GM23248 (cell line): ENCODE measurements around the gene DNAI2. TPM values are rescaled to one million over a fixed set of nuclear protein-coding genes. Genes with fewer than 3 reads are reported as not detected.

Experiments
- DNase-seq: peaks from one replicate; pipeline ENCODE4 v3.0.0-alpha.2; 2015
- H2AFZ ChIP-seq: fragments of 200-600 bp; sonication (generic); 2 replicates; pipeline ENCODE4 v1.6.1; 2016; ENCODE audit warnings: antibody characterized with exemption
- H3F3A ChIP-seq: fragments of 200-600 bp; sonication (generic); 2 replicates; pipeline ENCODE4 v1.6.1; 2016; ENCODE audit warnings: mild to moderate bottlenecking, antibody characterized with exemption, mixed run types; ENCODE audit not compliant: insufficient read depth
- H3K27ac ChIP-seq: fragments of 200-600 bp; sonication (generic); 2 replicates; pipeline ENCODE4 v1.5.1; 2016; ENCODE audit warnings: mild to moderate bottlenecking
- H3K27me3 ChIP-seq: fragments of 200-600 bp; sonication (generic); replicated peaks from 2 replicates; pipeline ENCODE4 v1.6.1; 2016; ENCODE audit warnings: mild to moderate bottlenecking; ENCODE audit not compliant: insufficient read depth
- H3K36me3 ChIP-seq: fragments of 200-600 bp; sonication (generic); 2 replicates; pipeline ENCODE4 v1.6.1; 2016; ENCODE audit warnings: low read depth, mild to moderate bottlenecking
- H3K4me1 ChIP-seq: fragments of 200-600 bp; sonication (generic); 2 replicates; pipeline ENCODE4 v1.6.1; 2016; ENCODE audit warnings: mild to moderate bottlenecking; ENCODE audit not compliant: insufficient read depth
- H3K4me2 ChIP-seq: fragments of 200-600 bp; sonication (generic); one replicate; pipeline ENCODE4 v1.6.1; 2016; ENCODE audit warnings: mild to moderate bottlenecking; ENCODE audit not compliant: unreplicated experiment
- H3K4me3 ChIP-seq: fragments of 200-600 bp; sonication (generic); 2 replicates; pipeline ENCODE4 v1.5.1; 2016; ENCODE audit warnings: mild to moderate bottlenecking
- H3K79me2 ChIP-seq: fragments of 200-600 bp; sonication (generic); 2 replicates; pipeline ENCODE4 v1.6.1; 2016; ENCODE audit warnings: mild to moderate bottlenecking; ENCODE audit not compliant: insufficient read depth
- H3K9ac ChIP-seq: fragments of 200-600 bp; sonication (generic); 2 replicates; pipeline ENCODE4 v1.6.1; 2016; ENCODE audit warnings: mild to moderate bottlenecking
- H3K9me2 ChIP-seq: fragments of 200-600 bp; sonication (generic); 2 replicates; pipeline ENCODE4 v1.6.1; 2016; ENCODE audit warnings: mixed run types, mild to moderate bottlenecking, moderate library complexity; ENCODE audit not compliant: insufficient read depth
- H3K9me3 ChIP-seq: fragments of 200-600 bp; sonication (generic); one replicate; pipeline ENCODE4 v1.6.1; 2017; ENCODE audit warnings: low read depth
- H4K20me1 ChIP-seq: fragments of 200-600 bp; sonication (generic); 2 replicates; pipeline ENCODE4 v1.6.0; 2016; ENCODE audit not compliant: insufficient read depth
- EZH2 ChIP-seq: fragments of 200-600 bp; sonication (generic); IDR thresholded peaks from 2 replicates; pipeline ENCODE4 v1.6.1; 2018; ENCODE audit warnings: antibody characterized with exemption, mild to moderate bottlenecking; ENCODE audit not compliant: insufficient read depth, poor library complexity, severe bottlenecking
- EZH2phosphoT487 ChIP-seq: fragments of 200-600 bp; sonication (generic); IDR thresholded peaks from 2 replicates; pipeline ENCODE4 v1.6.1; 2018; ENCODE audit warnings: antibody characterized with exemption, moderate library complexity, mild to moderate bottlenecking, low read depth; ENCODE audit not compliant: insufficient read depth
- WGBS, 2 experiments: methylation state at CpG; one replicate each; pipeline ENCODE4 v1.1.6; 2015 to 2017; ENCODE audit warnings: low lambda C conversion rate in 2 of 2, low coverage in 1 of 2; ENCODE audit errors: missing lambda C conversion rate in 2 of 2; 5-methylcytosine and 5-hydroxymethylcytosine counted together
- in situ Hi-C: fragments of 300-500 bp; cut with MboI; formaldehyde crosslinking; loops from 2 replicates; pipeline ENCODE4 v1.15.0; 2020
- polyA plus RNA-seq: library from polyadenylated mRNA; unstranded; fragments of >200 nt; fragmentation: Nextera tagmentation; extraction: Ambion mirVana; gene quantifications from 2 replicates; pipeline ENCODE4 v1.2.1, GENCODE V29; 2016
- total RNA-seq: library from RNA; depleted of rRNA; stranded (reverse); fragments of >200 nt; shearing (Covaris generic); gene quantifications from 2 replicates; pipeline ENCODE4 v1.2.3, GENCODE V29; 2014

Gene DNAI2
- total and polyA plus RNA-seq, 2 experiments from 2014 or later = not detected

- H3K9me3 ChIP-seq = no peaks in the 10 kb centered on the region
- WGBS, 2 experiments = 55% methylated on average over 10 of the region's 10 CpGs
- no peak overlapping the region for H3K27ac ChIP-seq
- H3K27me3 ChIP-seq = no peaks in the 10 kb centered on the region; the same call in 1 of the 2 replicates
- H3K4me3 ChIP-seq = no peak overlapping the region
- in situ Hi-C loops = no loop called here
- H3F3A ChIP-seq = no peaks in the 10 kb centered on the region
- H3K4me1 ChIP-seq = peaks cover under 1% of the 10 kb centered on the region; the same call in 1 of the 2 replicates
- no peaks in the 10 kb centered on the region for H3K36me3 ChIP-seq
- no peaks in the 10 kb centered on the region for H4K20me1 ChIP-seq
- H3K79me2 ChIP-seq = no peaks in the 10 kb centered on the region
- TF ChIP-seq EZH2 (no peak), EZH2phosphoT487 (no peak)
- no peaks in the 10 kb centered on the region for H3K9me2 ChIP-seq
- DNase-seq = no peak
- H3K9ac ChIP-seq = no peak overlapping the region
- no peak overlapping the region for H2AFZ ChIP-seq
- no peak overlapping the region for H3K4me2 ChIP-seq
Observed at GRCh38 chr17:74292495-74292894, 18.5 kb downstream of the DNAI2 start.

GRCh38 chr17:74295625-74296547 lies 21.9 kb downstream of the DNAI2 start:
- Histone ChIP-seq H3K9me3 (no peaks in the 10 kb centered on the region), H3K36me3 (no peaks in the 10 kb centered on the region), H3K4me2 (no peak overlapping the region), H3K4me3 (no peak overlapping the region), H3K9ac (no peak overlapping the region), H2AFZ (no peak overlapping the region), H3K79me2 (no peaks in the 10 kb centered on the region), H3F3A (no peaks in the 10 kb centered on the region), H3K27ac (no peak overlapping the region), H3K27me3 (no peaks in the 10 kb centered on the region; the same call in 1 of the 2 replicates), H3K4me1 (peaks cover 4% of the 10 kb centered on the region; the same call in 1 of the 2 replicates), H3K9me2 (no peaks in the 10 kb centered on the region), H4K20me1 (no peaks in the 10 kb centered on the region)
- TF ChIP-seq EZH2 = no peak
- no peak for TF ChIP-seq EZH2phosphoT487
- peak; percentile 40 for DNase-seq
- in situ Hi-C loops = no loop called here
- 47 to 54% methylated on average over 10 of the region's 10 CpGs for WGBS, 2 experiments

- peak; percentile 62 for DNase-seq
Observed at GRCh38 chr17:74296548-74296936, 22.5 kb downstream of the DNAI2 start.

GRCh38 chr17:74297941-74298340 lies 23.9 kb downstream of the DNAI2 start:
- in situ Hi-C loops = no loop called here
- TF ChIP-seq EZH2 (no peak), EZH2phosphoT487 (no peak)
- H3K9me3 ChIP-seq = no peaks in the 10 kb centered on the region
- no peaks in the 10 kb centered on the region for H3K79me2 ChIP-seq
- no peak overlapping the region for H3K9ac ChIP-seq
- peaks cover 4% of the 10 kb centered on the region; the same call in 1 of the 2 replicates for H3K4me1 ChIP-seq
- H2AFZ ChIP-seq = no peak overlapping the region
- H3K4me2 ChIP-seq = no peak overlapping the region
- no peaks in the 10 kb centered on the region for H3K36me3 ChIP-seq
- WGBS, 2 experiments = 41 to 43% methylated on average over 4 of the region's 4 CpGs
- DNase-seq = peak; percentile 68
- no peaks in the 10 kb centered on the region for H3K9me2 ChIP-seq
- no peak overlapping the region for H3K4me3 ChIP-seq
- H3K27me3 ChIP-seq = no peaks in the 10 kb centered on the region; the same call in 1 of the 2 replicates
- no peaks in the 10 kb centered on the region for H4K20me1 ChIP-seq
- no peaks in the 10 kb centered on the region for H3F3A ChIP-seq
- no peak overlapping the region for H3K27ac ChIP-seq

More at GRCh38 chr17:74296548-74296936, 22.5 kb downstream of the DNAI2 start:
- Histone ChIP-seq H3K27me3 (no peaks in the 10 kb centered on the region; the same call in 1 of the 2 replicates), H3F3A (no peaks in the 10 kb centered on the region), H3K4me1 (peaks cover 4% of the 10 kb centered on the region; the same call in 1 of the 2 replicates), H3K4me3 (no peak overlapping the region), H2AFZ (no peak overlapping the region), H3K4me2 (no peak overlapping the region), H4K20me1 (no peaks in the 10 kb centered on the region), H3K27ac (no peak overlapping the region), H3K9me2 (no peaks in the 10 kb centered on the region), H3K79me2 (no peaks in the 10 kb centered on the region), H3K9me3 (no peaks in the 10 kb centered on the region), H3K36me3 (no peaks in the 10 kb centered on the region), H3K9ac (no peak overlapping the region)
- 1 to 7% methylated on average over 5 of the region's 5 CpGs for WGBS, 2 experiments
- in situ Hi-C loops = no loop called here
- TF ChIP-seq EZH2phosphoT487 (no peak), EZH2 (no peak)
